ACC112 (cell line): ENCODE results near the gene LONP1.
"Not testable (repeated sequence)": the region's sequence is repeated elsewhere in the genome, so short reads cannot be mapped to it uniquely, and the experiment has no call there.

Source experiments
- H2AFZ ChIP-seq: fragments of 200-600 bp; sonication (generic); one replicate; pipeline ENCODE4 v1.6.0; 2017; ENCODE audit warnings: antibody characterized with exemption, low read length; ENCODE audit not compliant: unreplicated experiment
- H3K27ac ChIP-seq: fragments of 200-600 bp; sonication (generic); 2 replicates; pipeline ENCODE4 v1.5.1; 2014; ENCODE audit warnings: low read depth, mild to moderate bottlenecking, antibody characterized with exemption, low read length, moderate library complexity
- H3K27me3 ChIP-seq: fragments of 200-600 bp; sonication (generic); 2 replicates; pipeline ENCODE4 v1.6.1; 2014; ENCODE audit warnings: mild to moderate bottlenecking, antibody characterized with exemption, low read length, moderate library complexity, mixed read lengths; ENCODE audit not compliant: insufficient read depth
- H3K36me3 ChIP-seq: fragments of 200-600 bp; sonication (generic); 2 replicates; pipeline ENCODE4 v1.6.1; 2016; ENCODE audit warnings: mild to moderate bottlenecking, antibody characterized with exemption, low read length, moderate library complexity, mixed read lengths; ENCODE audit not compliant: insufficient read depth
- H3K4me1 ChIP-seq: fragments of 200-600 bp; sonication (generic); one replicate; pipeline ENCODE4 v1.6.1; 2016; ENCODE audit warnings: low read length, mixed read lengths; ENCODE audit not compliant: insufficient read depth, unreplicated experiment, control insufficient read depth
- H3K4me3 ChIP-seq: fragments of 200-600 bp; sonication (generic); 2 replicates; pipeline ENCODE4 v1.5.1; 2014; ENCODE audit warnings: mild to moderate bottlenecking, low read depth, low read length
- H3K79me2 ChIP-seq: fragments of 200-600 bp; sonication (generic); one replicate; pipeline ENCODE4 v1.6.0; 2016; ENCODE audit warnings: low read length; ENCODE audit not compliant: control insufficient read depth, unreplicated experiment, insufficient read depth

LONP1 gene

DNA sequence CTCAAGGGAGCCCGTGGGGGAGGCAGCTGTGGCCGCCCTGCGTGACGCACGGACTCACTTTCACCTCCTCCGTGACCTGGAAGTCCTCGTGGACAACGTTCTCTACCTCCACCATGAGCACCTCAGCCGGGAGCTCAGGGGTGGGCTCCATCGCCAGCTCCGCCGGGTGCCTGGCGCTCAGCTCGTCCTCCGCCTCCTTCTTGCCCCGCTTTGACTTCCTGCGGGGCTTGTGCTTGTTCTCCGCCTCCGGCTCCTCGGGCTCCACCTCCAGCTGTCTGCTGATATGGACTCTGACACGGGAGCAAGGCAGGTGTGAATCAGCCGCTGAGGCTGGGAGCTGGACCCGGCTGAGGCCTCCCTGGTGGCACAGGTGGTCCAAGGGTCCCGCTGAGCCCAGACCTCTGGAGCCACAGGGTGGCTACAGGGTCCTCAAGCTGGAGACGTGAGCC, 8.2 kb downstream of the LONP1 start:
- no peaks in the 10 kb centered on the region for H3K27me3 ChIP-seq
- H3K27ac ChIP-seq = no peak overlapping the region
- H3K36me3 ChIP-seq = no peaks in the 10 kb centered on the region; the same call in 1 of the 2 replicates
- no peaks in the 10 kb centered on the region for H3K4me1 ChIP-seq
- H3K79me2 ChIP-seq = peaks cover 25% of the 10 kb centered on the region
- H3K4me3 ChIP-seq = no peak overlapping the region
- H2AFZ ChIP-seq = no peak overlapping the region

DNA sequence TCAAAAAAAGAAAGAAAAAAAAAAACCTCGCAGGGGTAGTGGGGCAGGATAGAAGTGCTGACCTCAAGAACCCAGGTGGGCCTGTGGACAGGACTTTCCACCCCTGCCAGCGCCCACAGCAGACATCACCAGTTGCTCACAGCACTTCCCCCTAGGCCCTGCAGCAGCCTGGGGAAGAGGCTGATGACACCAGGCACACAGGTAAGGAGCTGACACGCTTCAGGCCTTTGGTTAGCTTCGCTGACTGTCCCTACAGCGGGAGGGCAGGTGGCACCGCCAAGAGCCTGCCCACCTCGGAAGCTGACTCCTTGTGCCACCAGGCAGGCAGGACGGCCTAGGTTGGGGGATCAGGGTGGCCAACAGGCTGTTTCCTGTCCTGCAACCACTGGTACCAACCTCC, 8.9 kb downstream of the LONP1 start:
- Histone ChIP-seq H3K36me3 (no peaks in the 10 kb centered on the region; the same call in 1 of the 2 replicates), H3K79me2 (peaks cover 19% of the 10 kb centered on the region), H3K4me1 (no peaks in the 10 kb centered on the region), H3K27ac (no peak overlapping the region), H2AFZ (no peak overlapping the region), H3K4me3 (no peak overlapping the region), H3K27me3 (no peaks in the 10 kb centered on the region)

- Histone ChIP-seq H3K79me2 (peaks cover 2% of the 10 kb centered on the region), H3K4me1 (no peaks in the 10 kb centered on the region), H3K4me3 (no peak overlapping the region), H3K27me3 (no peaks in the 10 kb centered on the region), H3K27ac (no peak overlapping the region), H2AFZ (no peak overlapping the region), H3K36me3 (no peaks in the 10 kb centered on the region)
Measured at GRCh38 chr19:5707576-5708575, 12.1 kb downstream of the LONP1 start.

DNA sequence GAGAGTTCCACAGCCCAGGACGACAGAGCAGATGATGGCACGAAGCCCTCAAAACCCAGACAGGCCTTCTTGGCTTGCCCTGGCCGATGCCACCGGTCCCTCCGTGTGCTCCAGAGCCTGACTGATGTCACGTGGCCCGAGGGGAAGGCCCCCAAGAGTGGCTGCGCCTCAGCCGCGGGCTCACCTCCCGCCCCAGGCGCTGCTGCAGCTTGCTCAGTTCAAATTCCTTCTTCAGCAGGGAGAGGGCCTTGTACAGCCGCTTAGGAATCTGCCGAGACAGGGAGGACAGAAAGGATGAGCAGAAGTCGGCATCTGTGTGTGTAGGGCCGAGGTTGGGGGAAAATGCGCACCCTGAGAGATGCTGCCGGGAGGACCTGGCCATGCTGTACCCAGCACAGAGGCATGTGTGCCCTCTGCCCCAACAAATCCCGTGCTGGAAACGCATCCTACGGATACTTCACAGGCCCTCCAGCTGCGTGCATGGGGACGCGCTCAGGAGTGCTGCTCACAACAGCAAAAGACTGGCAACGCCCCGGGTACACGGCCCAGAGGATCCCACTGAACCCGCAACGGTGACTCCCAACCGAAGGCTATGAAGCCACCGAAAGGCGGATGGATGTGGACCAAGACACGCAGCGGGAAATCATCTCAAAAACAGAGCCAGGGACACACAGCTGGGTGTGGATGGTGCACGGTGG, 12.9 kb downstream of the LONP1 start:
- H2AFZ ChIP-seq = no peak overlapping the region
- no peak overlapping the region for H3K27ac ChIP-seq
- H3K27me3 ChIP-seq = no peaks in the 10 kb centered on the region
- no peaks in the 10 kb centered on the region for H3K4me1 ChIP-seq
- no peak overlapping the region for H3K4me3 ChIP-seq
- H3K79me2 ChIP-seq = peaks cover 2% of the 10 kb centered on the region
- H3K36me3 ChIP-seq = no peaks in the 10 kb centered on the region

- Histone ChIP-seq H3K36me3 (no peaks in the 10 kb centered on the region), H3K79me2 (no peaks in the 10 kb centered on the region), H3K27me3 (no peaks in the 10 kb centered on the region), H3K4me3 (no peak overlapping the region), H3K4me1 (no peaks in the 10 kb centered on the region), H3K27ac (no peak overlapping the region), H2AFZ (no peak overlapping the region)
Measured at GRCh38 chr19:5705552-5705951, 14.4 kb downstream of the LONP1 start.

DNA sequence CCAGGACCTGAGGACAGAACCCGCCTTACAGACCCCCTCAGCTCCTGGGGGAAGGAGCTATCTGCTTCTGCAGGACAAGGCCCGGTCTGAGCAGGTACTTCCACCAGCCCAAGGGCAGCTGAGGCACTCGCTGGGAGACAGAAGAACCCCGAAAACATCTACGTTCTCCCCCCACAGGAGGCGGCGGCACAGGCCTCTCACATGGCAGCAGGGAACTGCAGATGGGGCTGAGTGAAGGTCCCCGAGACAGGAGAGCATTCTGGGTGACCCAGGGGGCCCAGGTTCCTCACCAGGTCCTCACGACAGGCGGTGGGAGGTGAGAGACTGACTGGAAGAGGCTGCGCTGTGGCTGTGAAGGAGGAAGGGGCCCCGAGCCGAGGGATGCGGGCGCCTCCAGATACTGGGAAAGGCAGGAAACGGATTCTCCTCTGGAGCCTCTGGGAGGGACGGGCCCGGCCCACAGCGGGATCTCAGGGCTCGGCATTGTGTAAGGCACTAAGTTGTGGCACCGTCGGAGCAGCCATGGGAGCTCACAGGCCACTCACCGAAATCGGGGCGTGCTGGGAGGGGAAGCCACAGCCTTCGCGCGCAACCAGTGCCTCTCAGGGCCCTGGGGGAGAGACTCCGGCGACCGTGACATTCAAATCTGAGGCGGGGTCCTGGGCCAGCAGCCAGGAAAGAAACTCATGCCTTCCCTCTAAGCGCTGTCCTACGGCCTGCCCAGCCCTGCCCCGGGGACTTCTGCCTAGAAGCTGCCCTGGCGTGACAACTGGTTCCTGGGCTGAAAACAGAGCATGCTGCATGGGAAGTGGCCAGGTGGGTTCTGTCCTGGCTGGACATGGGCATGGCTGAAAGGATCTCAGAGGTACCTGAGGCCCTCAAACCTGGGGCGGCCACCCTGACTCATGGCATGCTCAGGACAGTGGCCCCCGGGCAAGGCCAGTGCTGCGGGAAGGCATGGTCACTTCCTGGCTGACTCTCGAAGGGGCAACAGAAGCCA, 15.8 kb downstream of the LONP1 start:
- H3K36me3 ChIP-seq = no peaks in the 10 kb centered on the region
- H2AFZ ChIP-seq = no peak overlapping the region
- no peak overlapping the region for H3K4me3 ChIP-seq
- H3K27ac ChIP-seq = no peak overlapping the region
- H3K79me2 ChIP-seq = no peaks in the 10 kb centered on the region
- H3K4me1 ChIP-seq = no peaks in the 10 kb centered on the region
- no peaks in the 10 kb centered on the region for H3K27me3 ChIP-seq

GRCh38 chr19:5702053-5702410, 17.9 kb downstream of the LONP1 start:
- not testable (repeated sequence) for H3K79me2 ChIP-seq, H3K4me1 ChIP-seq, H3K27me3 ChIP-seq, H2AFZ ChIP-seq, H3K4me3 ChIP-seq, H3K36me3 ChIP-seq, H3K27ac ChIP-seq

DNA sequence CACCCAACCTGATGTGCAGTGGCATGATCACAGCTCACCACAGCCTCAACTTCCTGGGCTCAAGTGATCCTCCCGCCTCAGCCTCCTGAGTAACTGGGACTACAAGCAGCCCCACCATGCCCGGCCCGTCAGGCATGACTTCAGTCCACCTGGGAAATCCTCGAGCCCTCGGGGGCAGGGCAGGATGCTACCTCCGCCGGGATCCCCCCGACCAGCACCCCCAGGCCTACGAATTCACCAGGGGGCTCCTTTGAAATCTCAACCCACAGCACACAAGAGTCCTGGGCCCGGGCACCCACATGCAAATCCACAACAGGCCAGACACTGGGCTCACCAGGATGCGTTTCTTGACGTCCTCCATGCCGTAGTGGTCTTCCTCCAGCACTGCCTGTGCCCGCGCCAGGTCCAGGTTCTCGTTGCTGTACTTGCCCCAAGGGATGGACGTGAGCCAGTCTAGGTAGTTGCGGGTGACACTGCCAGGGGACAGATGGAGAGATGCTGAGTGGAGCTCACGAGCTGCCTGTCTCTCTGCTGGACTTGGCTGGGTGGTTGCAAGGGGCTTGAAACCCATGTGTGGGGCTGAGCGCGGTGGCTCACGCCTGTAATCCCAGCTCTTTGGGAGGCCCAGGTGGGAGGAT, 19.4 kb downstream of the LONP1 start:
- H3K36me3 ChIP-seq = no peaks in the 10 kb centered on the region

GRCh38 chr19:5698635-5699422, 21.1 kb downstream of the LONP1 start:
- Histone ChIP-seq H3K27ac (no peak overlapping the region), H3K4me1 (no peaks in the 10 kb centered on the region), H3K79me2 (peaks cover 15% of the 10 kb centered on the region), H3K27me3 (no peaks in the 10 kb centered on the region), H2AFZ (no peak overlapping the region), H3K4me3 (no peak overlapping the region), H3K36me3 (0 out of 2 replicates have a peak, but pooled peaks cover 3% of the 10 kb centered on the region)

More for the DNA sequence above, 19.4 kb downstream of the LONP1 start:
- no peak overlapping the region for H2AFZ ChIP-seq
- H3K79me2 ChIP-seq = no peaks in the 10 kb centered on the region
- no peak overlapping the region for H3K27ac ChIP-seq
- no peaks in the 10 kb centered on the region for H3K27me3 ChIP-seq
- no peak overlapping the region for H3K4me3 ChIP-seq
- no peaks in the 10 kb centered on the region for H3K4me1 ChIP-seq
